GM23338 (cell line): ENCODE results near the gene GPR18. TPM values are rescaled to one million over a fixed set of nuclear protein-coding genes. Genes with fewer than 3 reads are reported as not detected.

Experiments
- ATAC-seq: fragments of 200-7000 bp; cut with Tn5 transposase; 3 replicates; pipeline ENCODE4 v1.9.1; 2020
- DNase-seq: peaks from one replicate; pipeline ENCODE4 v3.0.0-alpha.2; 2015; ENCODE audit warnings: low spot score
- H2AFZ ChIP-seq: fragments of 200-600 bp; sonication (generic); 2 replicates; pipeline ENCODE4 v1.8.0; 2016; ENCODE audit warnings: antibody characterized with exemption, mild to moderate bottlenecking, moderate library complexity
- H3F3A ChIP-seq: fragments of 200-600 bp; sonication (generic); replicated peaks from 2 replicates; pipeline ENCODE4 v1.8.0; 2017; ENCODE audit warnings: antibody characterized with exemption, mixed run types, low read depth
- H3K27ac ChIP-seq: fragments of 200-600 bp; sonication (generic); 2 replicates; pipeline ENCODE4 v1.6.1; 2016; ENCODE audit warnings: low read depth
- H3K27me3 ChIP-seq: fragments of 200-600 bp; sonication (generic); 2 replicates; pipeline ENCODE4 v1.8.0; 2016; ENCODE audit warnings: mild to moderate bottlenecking, mixed run types, moderate library complexity; ENCODE audit not compliant: insufficient read depth
- H3K36me3 ChIP-seq: fragments of 200-600 bp; sonication (generic); 2 replicates; pipeline ENCODE4 v1.8.0; 2016; ENCODE audit warnings: mild to moderate bottlenecking; ENCODE audit not compliant: insufficient read depth
- H3K4me1 ChIP-seq: fragments of 200-600 bp; sonication (generic); 2 replicates; pipeline ENCODE4 v1.8.0; 2016; ENCODE audit warnings: mild to moderate bottlenecking, moderate library complexity; ENCODE audit not compliant: insufficient read depth
- H3K4me2 ChIP-seq: fragments of 200-600 bp; sonication (generic); 2 replicates; pipeline ENCODE4 v1.7.1; 2017; ENCODE audit warnings: mixed run types
- H3K4me3 ChIP-seq: fragments of 200-600 bp; sonication (generic); 2 replicates; pipeline ENCODE4 v1.6.1; 2016; ENCODE audit warnings: mixed run types
- H3K79me2 ChIP-seq: fragments of 200-600 bp; sonication (generic); replicated peaks from 2 replicates; pipeline ENCODE4 v1.8.0; 2017; ENCODE audit warnings: mild to moderate bottlenecking; ENCODE audit not compliant: insufficient read depth
- H3K9me2 ChIP-seq: fragments of 200-600 bp; sonication (generic); 2 replicates; pipeline ENCODE4 v1.8.0; 2017; ENCODE audit not compliant: insufficient read depth
- H4K20me1 ChIP-seq: fragments of 200-600 bp; sonication (generic); replicated peaks from 2 replicates; pipeline ENCODE4 v1.8.0; 2017; ENCODE audit warnings: mild to moderate bottlenecking; ENCODE audit not compliant: insufficient read depth
- H3K27ac Mint-ChIP-seq: 2 replicates; pipeline ENCODE4 v1.8.0; 2020; ENCODE audit warnings: inconsistent platforms, mild to moderate bottlenecking, moderate library complexity, mixed read lengths
- H3K27me3 Mint-ChIP-seq: 3 replicates; pipeline ENCODE4 v1.8.0; 2022; ENCODE audit warnings: low read depth, mild to moderate bottlenecking, moderate library complexity, mixed read lengths, inconsistent platforms; ENCODE audit not compliant: insufficient read depth, poor library complexity
- H3K36me3 Mint-ChIP-seq: 3 replicates; pipeline ENCODE4 v1.8.0; 2021; ENCODE audit warnings: low read depth, mild to moderate bottlenecking, inconsistent platforms, moderate library complexity, mixed read lengths
- H3K4me1 Mint-ChIP-seq: 3 replicates; pipeline ENCODE4 v1.8.0; 2020; ENCODE audit warnings: mild to moderate bottlenecking, inconsistent platforms, mixed read lengths
- H3K4me3 Mint-ChIP-seq: 3 replicates; pipeline ENCODE4 v1.8.0; 2021; ENCODE audit warnings: moderate library complexity, mild to moderate bottlenecking, inconsistent platforms, mixed read lengths
- H3K9me3 Mint-ChIP-seq: 3 replicates; pipeline ENCODE4 v1.8.0; 2020; ENCODE audit warnings: moderate library complexity, mild to moderate bottlenecking, inconsistent platforms, mixed read lengths
- EZH2 ChIP-seq: fragments of 200-600 bp; sonication (generic); IDR thresholded peaks from one replicate; pipeline ENCODE4 v1.8.0; 2017; ENCODE audit warnings: antibody characterized with exemption, mild to moderate bottlenecking, low read depth; ENCODE audit not compliant: unreplicated experiment
- EZH2phosphoT487 ChIP-seq: fragments of 200-600 bp; sonication (generic); IDR thresholded peaks from one replicate; pipeline ENCODE4 v1.8.1; 2018; ENCODE audit warnings: antibody characterized with exemption; ENCODE audit not compliant: unreplicated experiment
- JUNB ChIP-seq: IDR thresholded peaks from one replicate; pipeline ENCODE4 v1.6.1; 2016; ENCODE audit warnings: antibody characterized with exemption; ENCODE audit not compliant: unreplicated experiment
- NANOG ChIP-seq: IDR thresholded peaks from 2 replicates; pipeline ENCODE4 v1.6.1; 2016; ENCODE audit warnings: antibody characterized with exemption, borderline replicate concordance
- STAT1 ChIP-seq: IDR thresholded peaks from one replicate; pipeline ENCODE4 v1.6.1; 2016; ENCODE audit warnings: antibody characterized with exemption; ENCODE audit not compliant: unreplicated experiment
- ZNF331 ChIP-seq: fragments of 250-450 bp; sonication (Bioruptor Pico); IDR thresholded peaks from 2 replicates; pipeline ENCODE4 v1.5.0; 2020; ENCODE audit warnings: low read depth, mild to moderate bottlenecking, moderate library complexity
- polyA plus RNA-seq: library from polyadenylated mRNA; unstranded; fragments of >200 nt; fragmentation: Nextera tagmentation; extraction: Ambion mirVana; gene quantifications from 2 replicates; pipeline ENCODE4 v1.2.1, GENCODE V29; 2016
- total RNA-seq: library from RNA; depleted of rRNA; stranded (reverse); fragments of >200 nt; shearing (Covaris generic); gene quantifications from 2 replicates; pipeline ENCODE4 v1.2.3, GENCODE V29; 2014
- TF ChIP-seq, protein P1 (sequence below): IDR thresholded peaks from one replicate; pipeline ENCODE4 v1.6.1; 2018; ENCODE audit warnings: antibody characterized with exemption; ENCODE audit not compliant: unreplicated experiment
- TF ChIP-seq, protein P2 (sequence below): IDR thresholded peaks from 2 replicates; pipeline ENCODE4 v1.6.1; 2016; ENCODE audit warnings: antibody characterized with exemption

Gene GPR18
- total and polyA plus RNA-seq, 2 experiments from 2014 or later = 2.6 TPM; not detected in 1

DNA sequence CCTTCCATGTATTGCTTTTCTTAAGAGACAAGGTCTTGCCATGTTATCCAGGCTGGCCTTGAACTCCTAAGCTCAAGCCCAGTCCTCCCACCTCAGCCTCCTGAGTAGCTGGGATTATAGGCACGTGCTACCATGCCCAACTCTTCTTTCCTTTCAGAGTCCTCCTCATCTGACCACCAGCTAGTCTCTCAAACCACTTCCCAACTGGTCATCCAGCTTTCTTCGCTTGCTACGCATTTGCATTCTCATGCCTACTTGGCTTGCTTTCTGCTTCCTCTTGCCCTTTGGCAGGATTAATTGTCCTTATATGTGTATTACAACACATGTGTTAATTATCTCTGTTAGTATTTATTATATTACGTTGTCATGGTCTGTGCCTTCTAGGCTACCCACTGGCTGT, 6.3 kb downstream of the GPR18 start (continued):
- TF ChIP-seq, protein P1, sequence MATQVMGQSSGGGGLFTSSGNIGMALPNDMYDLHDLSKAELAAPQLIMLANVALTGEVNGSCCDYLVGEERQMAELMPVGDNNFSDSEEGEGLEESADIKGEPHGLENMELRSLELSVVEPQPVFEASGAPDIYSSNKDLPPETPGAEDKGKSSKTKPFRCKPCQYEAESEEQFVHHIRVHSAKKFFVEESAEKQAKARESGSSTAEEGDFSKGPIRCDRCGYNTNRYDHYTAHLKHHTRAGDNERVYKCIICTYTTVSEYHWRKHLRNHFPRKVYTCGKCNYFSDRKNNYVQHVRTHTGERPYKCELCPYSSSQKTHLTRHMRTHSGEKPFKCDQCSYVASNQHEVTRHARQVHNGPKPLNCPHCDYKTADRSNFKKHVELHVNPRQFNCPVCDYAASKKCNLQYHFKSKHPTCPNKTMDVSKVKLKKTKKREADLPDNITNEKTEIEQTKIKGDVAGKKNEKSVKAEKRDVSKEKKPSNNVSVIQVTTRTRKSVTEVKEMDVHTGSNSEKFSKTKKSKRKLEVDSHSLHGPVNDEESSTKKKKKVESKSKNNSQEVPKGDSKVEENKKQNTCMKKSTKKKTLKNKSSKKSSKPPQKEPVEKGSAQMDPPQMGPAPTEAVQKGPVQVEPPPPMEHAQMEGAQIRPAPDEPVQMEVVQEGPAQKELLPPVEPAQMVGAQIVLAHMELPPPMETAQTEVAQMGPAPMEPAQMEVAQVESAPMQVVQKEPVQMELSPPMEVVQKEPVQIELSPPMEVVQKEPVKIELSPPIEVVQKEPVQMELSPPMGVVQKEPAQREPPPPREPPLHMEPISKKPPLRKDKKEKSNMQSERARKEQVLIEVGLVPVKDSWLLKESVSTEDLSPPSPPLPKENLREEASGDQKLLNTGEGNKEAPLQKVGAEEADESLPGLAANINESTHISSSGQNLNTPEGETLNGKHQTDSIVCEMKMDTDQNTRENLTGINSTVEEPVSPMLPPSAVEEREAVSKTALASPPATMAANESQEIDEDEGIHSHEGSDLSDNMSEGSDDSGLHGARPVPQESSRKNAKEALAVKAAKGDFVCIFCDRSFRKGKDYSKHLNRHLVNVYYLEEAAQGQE = no peak
- TF ChIP-seq ZNF331 = no peak
- no peak for TF ChIP-seq JUNB
- TF ChIP-seq, protein P2, sequence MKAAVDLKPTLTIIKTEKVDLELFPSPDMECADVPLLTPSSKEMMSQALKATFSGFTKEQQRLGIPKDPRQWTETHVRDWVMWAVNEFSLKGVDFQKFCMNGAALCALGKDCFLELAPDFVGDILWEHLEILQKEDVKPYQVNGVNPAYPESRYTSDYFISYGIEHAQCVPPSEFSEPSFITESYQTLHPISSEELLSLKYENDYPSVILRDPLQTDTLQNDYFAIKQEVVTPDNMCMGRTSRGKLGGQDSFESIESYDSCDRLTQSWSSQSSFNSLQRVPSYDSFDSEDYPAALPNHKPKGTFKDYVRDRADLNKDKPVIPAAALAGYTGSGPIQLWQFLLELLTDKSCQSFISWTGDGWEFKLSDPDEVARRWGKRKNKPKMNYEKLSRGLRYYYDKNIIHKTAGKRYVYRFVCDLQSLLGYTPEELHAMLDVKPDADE = no peak
- TF ChIP-seq STAT1 = no peak
- TF ChIP-seq NANOG = no peak
- no peak for TF ChIP-seq EZH2phosphoT487
- no peak for TF ChIP-seq EZH2

DNA sequence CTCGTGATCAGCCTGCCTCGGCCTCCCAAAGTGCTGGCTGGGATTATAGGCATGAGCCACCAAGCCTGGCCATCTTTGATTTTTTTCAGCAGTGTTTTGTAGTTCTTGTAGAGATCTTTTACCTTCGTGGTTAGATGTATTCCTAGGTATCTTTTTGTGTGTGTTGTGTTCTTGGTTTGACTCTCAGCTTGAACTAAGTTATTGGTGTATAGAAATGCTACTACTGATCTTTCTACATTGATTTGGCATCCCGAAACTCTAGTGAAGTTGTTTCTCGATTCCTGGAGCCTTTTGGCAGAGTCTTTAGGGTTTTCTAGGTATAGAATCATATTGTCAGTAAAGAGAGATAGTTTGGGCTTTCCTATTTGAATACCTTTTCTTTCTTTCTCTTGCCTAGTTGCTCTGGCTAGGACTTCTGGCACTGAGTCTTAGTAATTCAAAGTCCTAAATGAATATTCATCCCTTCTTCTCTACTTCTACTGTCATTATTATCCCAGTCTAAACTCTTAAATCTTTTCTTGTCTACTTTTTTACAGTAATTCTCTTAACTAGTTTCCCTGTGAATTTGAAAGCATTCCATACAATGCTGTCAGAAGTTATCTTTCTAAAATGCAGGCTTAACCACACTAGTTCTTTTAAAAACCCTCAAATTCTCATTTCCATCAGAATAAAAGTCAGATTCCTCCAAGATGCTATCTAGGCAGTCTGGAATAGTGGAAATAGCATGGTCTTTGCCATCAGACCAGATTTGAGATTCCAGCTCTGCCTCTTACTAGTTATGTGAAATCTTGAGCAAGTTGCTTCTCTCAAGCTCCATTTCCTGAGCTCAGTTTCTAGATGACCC, 7.0 kb downstream of the GPR18 start:
- H2AFZ ChIP-seq = no peak overlapping the region
- no peak overlapping the region for H3K4me3 ChIP-seq
- no peak for ATAC-seq
- no peaks in the 10 kb centered on the region for H3K36me3 ChIP-seq
- no peaks in the 10 kb centered on the region for H3K9me2 ChIP-seq
- 0 out of 2 replicates have a peak overlapping the region, but pooled peaks have one; percentile 30 for H3K4me2 ChIP-seq
- no peaks in the 10 kb centered on the region for H3K27me3 ChIP-seq
- no peak for DNase-seq
- 0 out of 2 replicates have a peak, but pooled peaks cover 10% of the 10 kb centered on the region for H3K79me2 ChIP-seq
- Mint-ChIP-seq H3K36me3 (peaks cover 29% of the 10 kb centered on the region), H3K4me3 (no peak overlapping the region), H3K4me1 (peaks cover 12% of the 10 kb centered on the region), H3K27me3 (no peaks in the 10 kb centered on the region), H3K27ac (peak overlapping the region; percentile 7; the same call in 1 of the 2 replicates), H3K9me3 (no peaks in the 10 kb centered on the region; the same call in 2 of the 3 replicates)
- H3K4me1 ChIP-seq = peaks cover 9% of the 10 kb centered on the region
- no peaks in the 10 kb centered on the region for H3F3A ChIP-seq
- 0 out of 2 replicates have a peak overlapping the region, but pooled peaks have one; percentile 68 for H3K27ac ChIP-seq
- H4K20me1 ChIP-seq = no peaks in the 10 kb centered on the region; the same call in 1 of the 2 replicates
- TF ChIP-seq STAT1 = no peak
- TF ChIP-seq, protein P2 = no peak
- no peak for TF ChIP-seq EZH2
- TF ChIP-seq, protein P1 = no peak
